Measurements from ENCODE around the gene VKORC1L1. TPM values are rescaled to one million over a fixed set of nuclear protein-coding genes. Genes with fewer than 3 reads are reported as not detected.

The VKORC1L1 gene
- total and polyA plus RNA-seq, 2 of the 8 experiments (the other 6 are each of a cell fraction or from before 2014, with no cell fraction given) = 12.7 to 45.3 TPM

- H3K4me3 ChIP-seq (ENCODE audit: extremely low read depth in 1 of 4, insufficient read depth in 2 of 4, low read depth in 3 of 4, low read length in 4 of 4) = no peak overlapping the region
- no peak overlapping the region for H2AK5ac ChIP-seq (ENCODE audit: low read depth, low read length)
- H3K4me2 ChIP-seq (ENCODE audit: insufficient read depth in 1 of 2, low read depth in 2 of 2, low read length in 2 of 2) = no peak overlapping the region
- no peak overlapping the region for H4K8ac ChIP-seq (ENCODE audit: extremely low read depth, insufficient read depth, low read length)
- H3K36me3 ChIP-seq (ENCODE audit: control insufficient read depth in 2 of 4, insufficient read depth in 4 of 4, low read length in 3 of 4) = 0 out of 8 replicates have a peak, but pooled peaks cover 0 to 3% (median 0%) of the 10 kb centered on the region in 4 experiments
- H3K4me1 ChIP-seq (replicated peaks in 1 of 4; ENCODE audit: control insufficient read depth in 3 of 4, insufficient read depth in 4 of 4, low read length in 3 of 4) = no peaks in the 10 kb centered on the region
- no peaks in the 10 kb centered on the region for H3K79me1 ChIP-seq (ENCODE audit: low read depth, low read length)
- H3K18ac ChIP-seq (ENCODE audit: extremely low read depth, low read length) = no peak overlapping the region
- ChIA-PET POLR2A (ENCODE audit: partially characterized antibody) (no interaction called here), CTCF (ENCODE audit: partially characterized antibody) (no interaction called here)
- no peak overlapping the region for H3K14ac ChIP-seq (ENCODE audit: insufficient read length)
- DNase-seq (ENCODE audit: low read depth in 1 of 2, low spot score in 2 of 2) (no peak), FAIRE-seq (no peak)
- no peak overlapping the region for H3K23ac ChIP-seq (ENCODE audit: insufficient read length)
- H2BK120ac ChIP-seq (replicated peaks; ENCODE audit: low read depth, low read length) = no peak overlapping the region
- TF ChIP-seq CTBP2 (IDR thresholded peaks at IDR 0.05; ENCODE audit: borderline replicate concordance, insufficient read depth, insufficient read length, low read length) (no peak), RNF2 (IDR thresholded peaks at IDR 0.05; ENCODE audit: borderline replicate concordance, low read depth, low read length, missing control alignments, poor library complexity, severe bottlenecking) (no peak), TAF1 (IDR thresholded peaks at IDR 0.05; ENCODE audit: low read depth, low read length) (no peak), GABPA (IDR thresholded peaks at IDR 0.05; ENCODE audit: borderline replicate concordance, insufficient read depth, low read length) (no peak), RXRA (IDR thresholded peaks at IDR 0.05; ENCODE audit: insufficient read depth, low read depth, low read length) (no peak), POLR2AphosphoS5 (IDR thresholded peaks at IDR 0.05; ENCODE audit: low read depth, low read length) (no peak), RBBP5 (IDR thresholded peaks at IDR 0.05; ENCODE audit: borderline replicate concordance, low read depth, low read length) (no peak), FOSL1 (IDR thresholded peaks at IDR 0.05; ENCODE audit: insufficient read depth, low read depth, low read length) (no peak)
- TF ChIP-seq, protein P1, sequence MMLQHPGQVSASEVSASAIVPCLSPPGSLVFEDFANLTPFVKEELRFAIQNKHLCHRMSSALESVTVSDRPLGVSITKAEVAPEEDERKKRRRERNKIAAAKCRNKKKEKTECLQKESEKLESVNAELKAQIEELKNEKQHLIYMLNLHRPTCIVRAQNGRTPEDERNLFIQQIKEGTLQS (IDR thresholded peaks at IDR 0.05; ENCODE audit: insufficient read depth, low read depth, low read length) = no peak
- no peak overlapping the region for H3K56ac ChIP-seq (replicated peaks; ENCODE audit: insufficient read length, low read depth, low read length)
- H4K91ac ChIP-seq (replicated peaks; ENCODE audit: insufficient read length, low read length) = no peak overlapping the region
- no peak overlapping the region for H4K5ac ChIP-seq (ENCODE audit: insufficient read length, low read depth, low read length)
- WGBS, 2 experiments (ENCODE audit: extremely low coverage in 1 of 2, insufficient coverage in 1 of 2, insufficient read length in 1 of 2, insufficient replicate concordance in 2 of 2, low coverage in 1 of 2, low lambda C conversion rate in 2 of 2, missing lambda C conversion rate in 1 of 2) = 91% methylated on average over 5 of the region's 5 CpGs; no CpG with 5 or more reads in 1 of the 2 experiments
- H3K27ac ChIP-seq (ENCODE audit: low read depth, low read length) = no peak overlapping the region
- no peaks in the 10 kb centered on the region for H3K27me3 ChIP-seq (replicated peaks in 1 of 4; ENCODE audit: control insufficient read depth in 3 of 4, extremely low read depth in 1 of 4, insufficient read depth in 3 of 4, low read length in 3 of 4)
- no peaks in the 10 kb centered on the region; the same call in 1 of the 2 replicates for H3K23me2 ChIP-seq (ENCODE audit: low read depth, low read length)
- H2BK15ac ChIP-seq (ENCODE audit: low read length) = no peak overlapping the region
- no peak overlapping the region for H2BK20ac ChIP-seq (ENCODE audit: low read length)
- H2BK12ac ChIP-seq (ENCODE audit: low read depth, low read length) = no peak overlapping the region
- H3K4ac ChIP-seq (replicated peaks; ENCODE audit: insufficient read length, low read depth, low read length) = no peak overlapping the region
- H4K20me1 ChIP-seq (replicated peaks in 1 of 2; ENCODE audit: control insufficient read depth in 1 of 2, insufficient read depth in 2 of 2, low read length in 2 of 2) = peaks cover 0 to 5% of the 10 kb centered on the region in 2 experiments
- peaks cover 0 to 28% of the 10 kb centered on the region in 2 experiments; a peak in 2 of 4 replicates for H3K79me2 ChIP-seq (ENCODE audit: control insufficient read depth in 1 of 2, insufficient read depth in 2 of 2, low read length in 2 of 2)
- no peak overlapping the region for H2AFZ ChIP-seq (ENCODE audit: low read length)
- H3K9me3 ChIP-seq (ENCODE audit: insufficient read depth in 2 of 2, low read depth in 1 of 2, low read length in 1 of 2) = no peaks in the 10 kb centered on the region
- no peak overlapping the region for H2BK5ac ChIP-seq (ENCODE audit: low read depth, low read length)
- no peak overlapping the region for H3K9ac ChIP-seq (replicated peaks in 1 of 4; ENCODE audit: extremely low read depth in 1 of 4, low read depth in 3 of 4, low read length in 3 of 4)
These were observed 19.3 kb downstream of the VKORC1L1 start for GRCh38 chr7:65892161-65892560.
